ENCODE results near the gene GALNT12.

GRCh38 chr9:98780059-98780749, 27.3 kb upstream of the GALNT12 start:
- TF ChIP-seq CTCF (conservative IDR thresholded peaks at IDR 0.05; ENCODE audit: low read depth in 2 of 2) (no peak), POLR2AphosphoS5 (IDR thresholded peaks at IDR 0.05; ENCODE audit: low read depth) (no peak), EZH2phosphoT487 (IDR thresholded peaks at IDR 0.05; ENCODE audit: unreplicated experiment) (no peak), ZNF331 (CRISPR knock-in tag; IDR thresholded peaks at IDR 0.05; ENCODE audit: low read depth) (no peak), CREB1 (CRISPR knock-in tag; IDR thresholded peaks at IDR 0.05; ENCODE audit: low read depth) (no peak), ETS1 (IDR thresholded peaks at IDR 0.05) (no peak), EZH2 (IDR thresholded peaks at IDR 0.05; ENCODE audit: low read depth, unreplicated experiment) (no peak), ZNF114 (CRISPR knock-in tag; IDR thresholded peaks at IDR 0.05) (no peak), JUNB (IDR thresholded peaks at IDR 0.05; ENCODE audit: unreplicated experiment) (no peak), NANOG (IDR thresholded peaks at IDR 0.05; ENCODE audit: borderline replicate concordance) (no peak)
- TF ChIP-seq, protein P1, sequence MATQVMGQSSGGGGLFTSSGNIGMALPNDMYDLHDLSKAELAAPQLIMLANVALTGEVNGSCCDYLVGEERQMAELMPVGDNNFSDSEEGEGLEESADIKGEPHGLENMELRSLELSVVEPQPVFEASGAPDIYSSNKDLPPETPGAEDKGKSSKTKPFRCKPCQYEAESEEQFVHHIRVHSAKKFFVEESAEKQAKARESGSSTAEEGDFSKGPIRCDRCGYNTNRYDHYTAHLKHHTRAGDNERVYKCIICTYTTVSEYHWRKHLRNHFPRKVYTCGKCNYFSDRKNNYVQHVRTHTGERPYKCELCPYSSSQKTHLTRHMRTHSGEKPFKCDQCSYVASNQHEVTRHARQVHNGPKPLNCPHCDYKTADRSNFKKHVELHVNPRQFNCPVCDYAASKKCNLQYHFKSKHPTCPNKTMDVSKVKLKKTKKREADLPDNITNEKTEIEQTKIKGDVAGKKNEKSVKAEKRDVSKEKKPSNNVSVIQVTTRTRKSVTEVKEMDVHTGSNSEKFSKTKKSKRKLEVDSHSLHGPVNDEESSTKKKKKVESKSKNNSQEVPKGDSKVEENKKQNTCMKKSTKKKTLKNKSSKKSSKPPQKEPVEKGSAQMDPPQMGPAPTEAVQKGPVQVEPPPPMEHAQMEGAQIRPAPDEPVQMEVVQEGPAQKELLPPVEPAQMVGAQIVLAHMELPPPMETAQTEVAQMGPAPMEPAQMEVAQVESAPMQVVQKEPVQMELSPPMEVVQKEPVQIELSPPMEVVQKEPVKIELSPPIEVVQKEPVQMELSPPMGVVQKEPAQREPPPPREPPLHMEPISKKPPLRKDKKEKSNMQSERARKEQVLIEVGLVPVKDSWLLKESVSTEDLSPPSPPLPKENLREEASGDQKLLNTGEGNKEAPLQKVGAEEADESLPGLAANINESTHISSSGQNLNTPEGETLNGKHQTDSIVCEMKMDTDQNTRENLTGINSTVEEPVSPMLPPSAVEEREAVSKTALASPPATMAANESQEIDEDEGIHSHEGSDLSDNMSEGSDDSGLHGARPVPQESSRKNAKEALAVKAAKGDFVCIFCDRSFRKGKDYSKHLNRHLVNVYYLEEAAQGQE (IDR thresholded peaks at IDR 0.05; ENCODE audit: unreplicated experiment), result no peak
